ENCODE measurements around the gene MRFAP1. TPM values are rescaled to one million over a fixed set of nuclear protein-coding genes. Genes with fewer than 3 reads are reported as not detected.
"Not testable (repeated sequence)": the region's sequence is repeated elsewhere in the genome, so short reads cannot be mapped to it uniquely, and the experiment has no call there.

The MRFAP1 gene
- total RNA-seq, 2 donors from 2014 or later, result 148 to 153 TPM

GRCh38 chr4:6655291-6655690, 14.8 kb downstream of the MRFAP1 start:
- H3K27me3 Mint-ChIP-seq (ENCODE audit: low read depth); H3K4me3 Mint-ChIP-seq; DNase-seq; H3K9me3 Mint-ChIP-seq; ATAC-seq (replicated peaks in 1 of 2); H3K36me3 Mint-ChIP-seq (ENCODE audit: insufficient read depth in 2 of 2); H3K27ac Mint-ChIP-seq: not testable (repeated sequence)
- peaks cover 13% of the 10 kb centered on the region for H3K4me1 Mint-ChIP-seq (ENCODE audit: low read depth)

- no peaks in the 10 kb centered on the region for H3K9me3 Mint-ChIP-seq
- H3K4me1 Mint-ChIP-seq (ENCODE audit: low read depth), result peaks cover 14% of the 10 kb centered on the region
- peaks cover 15% of the 10 kb centered on the region for H3K27me3 Mint-ChIP-seq (ENCODE audit: low read depth)
- DNase-seq, result no peak
- peaks cover 0 to 1% of the 10 kb centered on the region in 2 donors for H3K36me3 Mint-ChIP-seq (ENCODE audit: insufficient read depth in 2 of 2)
- H3K4me3 Mint-ChIP-seq, result no peak overlapping the region
- ATAC-seq (replicated peaks in 1 of 2), result no peak
- no peak overlapping the region for H3K27ac Mint-ChIP-seq
Measured at GRCh38 chr4:6655924-6656323, 15.4 kb downstream of the MRFAP1 start.

GRCh38 chr4:6657242-6658208, 17.0 kb downstream of the MRFAP1 start:
- Mint-ChIP-seq H3K9me3 (no peaks in the 10 kb centered on the region), H3K27ac (no peak overlapping the region), H3K4me3 (peak overlapping the region; percentile 75 to 79), H3K4me1 (ENCODE audit: low read depth) (peaks cover 14% of the 10 kb centered on the region), H3K36me3 (ENCODE audit: insufficient read depth in 2 of 2) (peaks cover 0 to 1% of the 10 kb centered on the region in 2 donors), H3K27me3 (ENCODE audit: low read depth) (peaks cover 28% of the 10 kb centered on the region)
- DNase-seq, result no peak
- no peak for ATAC-seq (replicated peaks in 1 of 2)

- no peak overlapping the region for H3K27ac Mint-ChIP-seq
Measured at GRCh38 chr4:6658209-6658595, 17.7 kb downstream of the MRFAP1 start.

GRCh38 chr4:6658597-6659075, 18.2 kb downstream of the MRFAP1 start:
- no peak overlapping the region for H3K27ac Mint-ChIP-seq
- H3K36me3 Mint-ChIP-seq (ENCODE audit: insufficient read depth in 2 of 2), result peaks cover 0 to 1% of the 10 kb centered on the region in 2 donors
- H3K4me3 Mint-ChIP-seq, result peak overlapping the region; percentile 75 to 79
- H3K4me1 Mint-ChIP-seq (ENCODE audit: low read depth), result peaks cover 14% of the 10 kb centered on the region
- peak; percentile 68 for DNase-seq
- ATAC-seq (replicated peaks in 1 of 2), result peak; percentile 86 to 88
- H3K27me3 Mint-ChIP-seq (ENCODE audit: low read depth), result peaks cover 39% of the 10 kb centered on the region
- H3K9me3 Mint-ChIP-seq, result no peaks in the 10 kb centered on the region

More at GRCh38 chr4:6658209-6658595, 17.7 kb downstream of the MRFAP1 start:
- Mint-ChIP-seq H3K36me3 (ENCODE audit: insufficient read depth in 2 of 2) (peaks cover 0 to 1% of the 10 kb centered on the region in 2 donors), H3K4me1 (ENCODE audit: low read depth) (peaks cover 14% of the 10 kb centered on the region), H3K4me3 (peak overlapping the region; percentile 75 to 79), H3K27me3 (ENCODE audit: low read depth) (peaks cover 35% of the 10 kb centered on the region), H3K9me3 (no peaks in the 10 kb centered on the region)
- ATAC-seq (replicated peaks in 1 of 2) (no peak), DNase-seq (no peak)

- Mint-ChIP-seq H3K36me3 (ENCODE audit: insufficient read depth in 2 of 2) (peaks cover 0 to 1% of the 10 kb centered on the region in 2 donors), H3K4me3 (no peak overlapping the region), H3K9me3 (no peaks in the 10 kb centered on the region), H3K27ac (no peak overlapping the region), H3K27me3 (ENCODE audit: low read depth) (peaks cover 39% of the 10 kb centered on the region), H3K4me1 (ENCODE audit: low read depth) (peaks cover 14% of the 10 kb centered on the region)
- no peak for ATAC-seq (replicated peaks in 1 of 2)
- no peak for DNase-seq
Measured at GRCh38 chr4:6659897-6660296, 19.4 kb downstream of the MRFAP1 start.

GRCh38 chr4:6660430-6660829, 19.9 kb downstream of the MRFAP1 start:
- DNase-seq (no peak), ATAC-seq (replicated peaks in 1 of 2) (no peak)
- no peak overlapping the region for H3K4me3 Mint-ChIP-seq
- H3K4me1 Mint-ChIP-seq (ENCODE audit: low read depth), result peaks cover 14% of the 10 kb centered on the region
- peaks cover 0 to 1% of the 10 kb centered on the region in 2 donors for H3K36me3 Mint-ChIP-seq (ENCODE audit: insufficient read depth in 2 of 2)
- H3K9me3 Mint-ChIP-seq, result no peaks in the 10 kb centered on the region
- H3K27ac Mint-ChIP-seq, result no peak overlapping the region
- H3K27me3 Mint-ChIP-seq (ENCODE audit: low read depth), result peaks cover 39% of the 10 kb centered on the region

GRCh38 chr4:6662591-6662990, 22.1 kb downstream of the MRFAP1 start:
- Mint-ChIP-seq H3K4me3 (no peak overlapping the region), H3K27me3 (ENCODE audit: low read depth) (peaks cover 39% of the 10 kb centered on the region), H3K4me1 (ENCODE audit: low read depth) (peaks cover 14% of the 10 kb centered on the region), H3K36me3 (ENCODE audit: insufficient read depth in 2 of 2) (peaks cover 0 to 1% of the 10 kb centered on the region in 2 donors), H3K9me3 (no peaks in the 10 kb centered on the region), H3K27ac (no peak overlapping the region)
- no peak for ATAC-seq (replicated peaks in 1 of 2)
- no peak for DNase-seq

- H3K4me1 Mint-ChIP-seq (ENCODE audit: low read depth), result peaks cover 14% of the 10 kb centered on the region
- H3K27me3 Mint-ChIP-seq (ENCODE audit: low read depth), result peaks cover 39% of the 10 kb centered on the region
- ATAC-seq (replicated peaks in 1 of 2) (peak; percentile 16 to 36), DNase-seq (no peak)
- H3K27ac Mint-ChIP-seq, result no peak overlapping the region
- peaks cover 0 to 1% of the 10 kb centered on the region in 2 donors for H3K36me3 Mint-ChIP-seq (ENCODE audit: insufficient read depth in 2 of 2)
- H3K4me3 Mint-ChIP-seq, result peak overlapping the region; percentile 8 to 69
- no peaks in the 10 kb centered on the region for H3K9me3 Mint-ChIP-seq
Measured at GRCh38 chr4:6663596-6664393, 23.3 kb downstream of the MRFAP1 start.

GRCh38 chr4:6665320-6665654, 24.8 kb downstream of the MRFAP1 start:
- no peak overlapping the region for H3K27ac Mint-ChIP-seq
- no peaks in the 10 kb centered on the region for H3K9me3 Mint-ChIP-seq

GRCh38 chr4:6668391-6668790, 27.9 kb downstream of the MRFAP1 start:
- Mint-ChIP-seq H3K4me3 (no peak overlapping the region), H3K27ac (no peak overlapping the region), H3K4me1 (ENCODE audit: low read depth) (peaks cover 4% of the 10 kb centered on the region), H3K36me3 (ENCODE audit: insufficient read depth in 2 of 2) (peaks cover 0 to under 1% of the 10 kb centered on the region in 2 donors), H3K27me3 (ENCODE audit: low read depth) (peaks cover 2% of the 10 kb centered on the region), H3K9me3 (no peaks in the 10 kb centered on the region)
- ATAC-seq (replicated peaks in 1 of 2), result no peak
- DNase-seq, result no peak

More at GRCh38 chr4:6665320-6665654, 24.8 kb downstream of the MRFAP1 start:
- Mint-ChIP-seq H3K4me3 (no peak overlapping the region), H3K4me1 (ENCODE audit: low read depth) (peaks cover under 1% of the 10 kb centered on the region), H3K27me3 (ENCODE audit: low read depth) (peaks cover 31% of the 10 kb centered on the region), H3K36me3 (ENCODE audit: insufficient read depth in 2 of 2) (no peaks in the 10 kb centered on the region)
- DNase-seq (no peak), ATAC-seq (replicated peaks in 1 of 2) (no peak)

GRCh38 chr4:6671648-6672047, 31.2 kb downstream of the MRFAP1 start:
- no peak overlapping the region for H3K4me3 Mint-ChIP-seq

GRCh38 chr4:6672131-6672530, 31.6 kb downstream of the MRFAP1 start:
- H3K36me3 Mint-ChIP-seq (ENCODE audit: insufficient read depth in 2 of 2), result peaks cover 17 to 22% of the 10 kb centered on the region in 2 donors
- DNase-seq (no peak), ATAC-seq (replicated peaks in 1 of 2) (no peak)
- no peak overlapping the region for H3K27ac Mint-ChIP-seq
- no peaks in the 10 kb centered on the region for H3K27me3 Mint-ChIP-seq (ENCODE audit: low read depth)
- peaks cover 30% of the 10 kb centered on the region for H3K4me1 Mint-ChIP-seq (ENCODE audit: low read depth)
- H3K4me3 Mint-ChIP-seq, result no peak overlapping the region
- no peaks in the 10 kb centered on the region for H3K9me3 Mint-ChIP-seq

More at GRCh38 chr4:6671648-6672047, 31.2 kb downstream of the MRFAP1 start:
- Mint-ChIP-seq H3K27me3 (ENCODE audit: low read depth) (no peaks in the 10 kb centered on the region), H3K36me3 (ENCODE audit: insufficient read depth in 2 of 2) (peaks cover 15 to 20% of the 10 kb centered on the region in 2 donors), H3K4me1 (ENCODE audit: low read depth) (peaks cover 25% of the 10 kb centered on the region), H3K9me3 (no peaks in the 10 kb centered on the region), H3K27ac (no peak overlapping the region)
- ATAC-seq (replicated peaks in 1 of 2) (no peak), DNase-seq (no peak)

All from activated T-cell treated with anti-CD3 and anti-CD28 coated beads, Interleukin-2, amount 50 U/mL, for 72 hours (primary cell).